LNCAP (cell line): ENCODE data around the gene GAB2.

Experiments used
- CTCF ChIP-seq: fragments of 450-650 bp; IDR thresholded peaks from 2 replicates; pipeline ENCODE4 v1.5.1; 2017; ENCODE audit warnings: mild to moderate bottlenecking

GAB2 gene

GRCh38 chr11:78213526-78214330 lies 203.9 kb downstream of the GAB2 start:
- TF ChIP-seq CTCF, result no peak

- TF ChIP-seq CTCF, result no peak
These were observed 204.8 kb downstream of the GAB2 start for GRCh38 chr11:78212586-78213371.

GRCh38 chr11:78211565-78211964 lies 206.1 kb downstream of the GAB2 start:
- no peak for TF ChIP-seq CTCF

- no peak for TF ChIP-seq CTCF
These were observed 207.5 kb downstream of the GAB2 start for GRCh38 chr11:78210000-78210608.

- no peak for TF ChIP-seq CTCF
These were observed 208.1 kb downstream of the GAB2 start for GRCh38 chr11:78209478-78209877.

GRCh38 chr11:78208257-78209165 lies 209.1 kb downstream of the GAB2 start:
- TF ChIP-seq CTCF, result no peak
